Activated gamma-delta T cell (primary cell): Measurements from ENCODE around the gene HIRA.
"Not testable (repeated sequence)": the region's sequence is repeated elsewhere in the genome, so short reads cannot be mapped to it uniquely, and the experiment has no call there.

ENCODE experiments used
- DNase-seq: peaks from one replicate; lab custom pipeline; 2025; lab: John Stamatoyannopoulos, UW

The HIRA gene

GRCh38 chr22:19443544-19444211 lies 12.1 kb upstream of the HIRA start:
- no peak for DNase-seq

DNA sequence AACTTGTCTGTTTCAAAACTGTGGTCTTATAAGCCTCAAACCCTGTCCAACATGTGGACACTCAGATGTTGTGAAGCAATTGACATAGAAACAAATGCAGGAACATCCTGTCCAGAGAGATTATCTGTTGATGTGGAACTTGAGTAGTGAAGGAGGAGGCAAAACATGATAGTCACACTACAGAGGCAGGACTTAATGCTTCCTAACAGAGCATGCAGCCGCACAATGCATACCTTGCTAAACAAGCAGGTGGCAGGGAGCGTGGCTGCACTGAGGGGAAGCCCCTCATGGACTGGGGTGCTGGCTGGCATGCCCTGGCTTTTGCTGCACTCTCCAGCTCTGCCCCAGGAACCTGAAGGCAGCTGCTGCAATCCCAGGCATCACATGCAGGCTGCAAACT lies 10.6 kb upstream of the HIRA start:
- DNase-seq, result no peak

- no peak for DNase-seq
Measured at GRCh38 chr22:19440411-19441195, 9.1 kb upstream of the HIRA start.

- DNase-seq, result no peak
Measured at GRCh38 chr22:19438298-19438697, 6.8 kb upstream of the HIRA start.

GRCh38 chr22:19436444-19437161 lies 5.1 kb upstream of the HIRA start:
- DNase-seq, result not testable (repeated sequence)

DNA sequence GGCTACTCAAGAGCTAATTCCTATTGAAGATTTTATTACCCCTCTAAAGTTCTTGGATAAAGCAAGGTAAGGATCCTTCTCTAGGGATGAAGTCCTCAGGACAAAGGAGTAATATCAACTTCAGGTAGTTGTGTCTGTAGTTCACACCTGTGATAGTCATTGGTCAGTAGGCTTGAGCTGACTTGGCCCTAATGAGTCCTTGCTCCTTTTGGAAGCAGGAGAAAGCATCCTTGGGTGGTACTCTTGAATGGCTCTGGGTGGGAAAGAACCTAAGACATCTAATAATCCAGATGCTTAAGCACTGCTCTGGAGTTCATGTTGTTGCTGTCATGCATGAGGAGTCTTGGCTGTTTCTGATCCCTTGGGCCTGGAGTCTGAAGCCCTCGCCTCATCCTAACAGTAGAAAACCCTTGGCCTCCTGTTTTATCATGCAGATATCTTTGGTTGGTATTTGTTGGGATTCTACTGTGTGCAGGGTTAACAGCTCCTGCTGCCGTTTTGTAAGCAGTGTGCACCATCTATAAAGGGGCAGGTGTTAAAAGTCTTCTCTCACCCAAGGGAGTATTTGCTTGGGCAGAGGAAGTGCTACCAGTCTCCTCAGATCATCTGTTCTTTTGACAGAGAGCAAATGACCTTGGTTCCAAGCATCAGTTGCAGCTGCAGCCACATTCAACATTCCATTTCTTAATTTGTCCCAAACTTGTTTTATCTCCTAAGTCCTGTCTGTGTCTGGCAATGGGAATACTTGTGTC lies 3.5 kb upstream of the HIRA start:
- no peak for DNase-seq

- DNase-seq, result no peak
Measured at GRCh38 chr22:19434401-19434800, 2.9 kb upstream of the HIRA start.

- DNase-seq, result peak; percentile 77
Measured at GRCh38 chr22:19432133-19432851, 759 bp upstream of the HIRA start, which contains the start of gene MRPL40. MRPL40 (plus strand) TSS chr22:19432545; CDS start chr22:19432555, 10 bp downstream.

DNA sequence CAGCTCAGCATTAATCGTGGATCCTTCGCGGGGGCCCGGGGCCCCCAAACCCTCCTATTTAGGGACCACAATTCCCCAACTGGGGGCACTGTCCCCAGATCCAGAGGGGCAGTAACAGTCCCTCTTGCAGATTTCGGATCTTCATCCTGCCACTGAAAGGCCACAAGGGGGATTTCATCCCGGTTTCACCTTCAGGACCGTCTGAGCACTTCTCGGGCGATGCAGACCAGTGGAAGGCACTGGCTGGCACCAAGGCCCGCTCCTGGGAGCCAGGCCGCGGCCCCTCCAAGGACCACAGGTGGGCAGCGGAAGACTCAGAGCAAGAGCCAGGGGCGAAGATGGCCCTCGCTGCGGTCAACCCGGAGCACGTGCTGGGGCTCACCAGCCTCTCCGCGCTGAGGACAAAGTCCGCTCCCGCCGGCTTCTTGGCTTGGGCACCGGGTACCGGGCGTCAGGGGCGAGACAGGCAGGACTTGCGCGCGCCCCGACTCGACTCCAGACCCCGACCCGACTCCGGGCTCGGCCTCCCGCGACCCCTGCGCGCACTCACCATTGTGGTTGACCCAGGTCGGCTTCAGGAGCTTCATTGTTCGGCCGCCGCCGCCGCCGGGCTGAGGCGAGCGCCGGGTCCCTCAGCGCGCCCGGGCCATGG lies 517 bp downstream of the HIRA start:
- DNase-seq, result no peak

DNA sequence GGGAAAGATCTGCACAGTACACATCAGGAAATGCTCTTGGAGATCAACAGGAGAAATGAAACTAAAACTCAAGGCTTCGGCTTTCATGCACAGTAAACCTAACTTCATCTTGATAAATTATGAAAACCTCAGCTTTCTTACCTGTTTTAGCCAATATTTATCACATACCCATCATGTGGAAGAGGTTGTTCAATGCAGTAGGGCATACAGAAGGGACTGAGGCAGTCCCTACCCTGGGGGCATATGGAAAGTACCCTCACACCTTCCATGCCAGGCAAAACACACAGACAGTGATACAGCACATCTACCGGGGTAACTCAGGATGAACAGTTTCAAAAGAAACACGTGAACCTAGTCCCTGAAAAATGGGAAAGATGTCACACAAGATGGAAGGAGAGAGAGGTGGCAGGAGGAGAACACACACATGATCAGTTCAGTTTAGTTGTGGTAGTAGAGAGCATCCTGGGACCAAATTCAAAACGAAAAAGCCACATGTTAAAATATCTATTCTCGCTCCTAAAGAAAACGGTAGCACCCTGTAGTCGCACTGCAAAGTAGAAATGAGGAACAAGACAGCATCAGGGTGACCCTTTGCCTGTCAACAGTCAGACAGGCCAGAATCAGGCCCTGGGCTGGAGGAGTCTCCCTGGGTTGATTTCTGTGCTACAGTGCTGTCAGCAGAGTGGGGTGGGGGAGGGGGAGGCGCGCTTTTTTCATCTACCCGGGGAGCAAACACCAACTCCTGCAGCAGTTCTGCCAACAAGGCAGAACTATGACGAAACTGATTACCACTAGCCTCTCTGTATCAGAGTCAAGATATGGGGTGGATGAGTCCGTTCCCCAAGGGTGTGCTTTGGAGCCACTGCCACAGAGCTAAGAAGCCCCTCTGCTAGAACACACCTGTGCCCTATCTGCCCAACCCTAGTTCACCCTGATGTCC lies 1.3 kb downstream of the HIRA start:
- no peak for DNase-seq

GRCh38 chr22:19424186-19424500 lies 7.4 kb downstream of the HIRA start:
- DNase-seq, result no peak

GRCh38 chr22:19422440-19423301 lies 8.9 kb downstream of the HIRA start:
- no peak for DNase-seq

GRCh38 chr22:19420321-19420720 lies 11.2 kb downstream of the HIRA start:
- DNase-seq, result no peak

DNA sequence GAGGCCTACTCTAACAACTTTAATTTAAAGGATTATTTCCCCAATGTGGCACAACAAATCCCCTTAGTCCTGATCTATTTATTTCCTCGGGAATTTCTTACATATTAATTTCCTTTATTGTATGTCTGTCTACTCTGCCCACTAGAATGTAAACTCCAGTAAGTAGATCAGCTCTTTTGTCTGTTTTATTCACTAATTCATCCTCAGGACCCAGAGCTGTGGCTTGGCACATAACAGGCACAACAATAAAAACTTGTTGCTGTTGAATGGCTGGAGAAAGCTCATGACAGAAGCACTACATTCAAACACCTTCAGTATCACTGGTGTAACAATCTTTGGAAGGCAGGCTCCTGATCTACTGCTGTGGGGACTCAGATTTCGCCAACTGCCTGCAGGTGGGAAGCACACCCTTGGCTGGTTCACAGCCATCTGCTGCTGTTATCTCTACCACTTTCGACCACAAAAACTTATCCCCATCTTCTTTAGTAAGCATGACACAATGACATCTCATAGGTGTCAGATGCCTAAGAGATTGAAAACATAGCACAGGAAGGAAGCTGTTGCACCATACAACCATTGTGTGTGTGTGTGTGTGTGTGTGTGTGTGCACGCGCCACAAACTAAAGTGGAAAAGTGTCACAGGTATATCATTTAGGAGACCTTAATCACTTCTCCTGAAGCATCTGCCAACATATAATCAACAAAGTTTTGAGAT lies 11.9 kb downstream of the HIRA start:
- no peak for DNase-seq

DNA sequence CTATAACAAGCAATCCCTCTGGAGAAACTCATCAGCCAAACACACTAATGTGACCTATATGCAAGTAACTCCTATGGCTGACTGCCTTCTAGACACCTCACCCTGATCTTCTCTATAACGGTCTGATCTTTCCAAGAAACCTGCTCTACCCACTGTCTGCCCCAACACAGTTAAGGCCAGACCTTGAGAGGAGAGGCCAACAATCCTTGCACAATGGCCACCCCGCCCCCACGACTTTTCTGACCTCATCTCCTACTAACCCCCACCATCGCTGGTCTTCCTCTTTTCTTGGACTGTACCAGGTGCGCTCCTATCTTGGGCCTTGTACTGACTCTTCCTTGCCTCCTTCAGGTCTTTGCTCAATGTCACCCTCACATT lies 12.5 kb downstream of the HIRA start:
- no peak for DNase-seq

DNA sequence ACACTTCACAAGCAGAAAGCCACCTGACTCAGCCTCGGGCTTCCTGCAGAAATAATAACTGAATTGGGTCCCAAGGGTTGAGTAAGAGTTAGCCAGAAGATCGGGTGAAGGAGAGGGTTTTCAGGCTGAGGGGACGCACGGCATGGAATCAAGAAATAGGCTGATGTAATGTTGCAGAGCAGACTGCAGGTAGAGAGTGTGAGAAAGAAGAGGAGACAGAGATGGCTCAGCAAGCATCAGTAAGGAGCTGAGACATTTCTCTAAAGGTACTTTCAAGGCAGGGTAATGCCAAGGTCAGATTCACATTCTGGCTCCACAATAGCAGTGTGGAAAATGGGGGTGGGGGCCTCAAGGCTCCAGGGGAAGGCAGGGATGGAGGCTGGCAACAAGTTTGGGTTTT lies 18.6 kb downstream of the HIRA start:
- DNase-seq, result no peak

DNA sequence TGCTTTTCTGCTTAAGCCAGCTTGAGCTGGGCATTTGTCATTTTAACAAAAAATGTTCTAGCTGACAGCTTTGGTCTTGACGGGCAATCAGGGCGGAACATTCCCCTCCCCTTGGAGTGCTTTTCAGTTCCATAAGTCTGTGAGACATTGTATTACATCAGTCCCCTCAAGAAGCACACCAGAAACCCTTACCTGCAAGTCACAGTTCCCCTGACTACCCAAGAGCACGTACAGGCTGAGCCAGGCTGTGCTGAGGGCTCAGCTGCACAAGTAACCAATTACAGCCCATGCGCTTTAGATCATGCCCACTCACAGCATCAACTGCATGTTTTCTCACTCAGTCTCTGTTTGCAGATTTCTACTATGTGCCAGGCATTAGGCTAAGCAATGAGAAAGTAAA lies 19.1 kb downstream of the HIRA start:
- no peak for DNase-seq

DNA sequence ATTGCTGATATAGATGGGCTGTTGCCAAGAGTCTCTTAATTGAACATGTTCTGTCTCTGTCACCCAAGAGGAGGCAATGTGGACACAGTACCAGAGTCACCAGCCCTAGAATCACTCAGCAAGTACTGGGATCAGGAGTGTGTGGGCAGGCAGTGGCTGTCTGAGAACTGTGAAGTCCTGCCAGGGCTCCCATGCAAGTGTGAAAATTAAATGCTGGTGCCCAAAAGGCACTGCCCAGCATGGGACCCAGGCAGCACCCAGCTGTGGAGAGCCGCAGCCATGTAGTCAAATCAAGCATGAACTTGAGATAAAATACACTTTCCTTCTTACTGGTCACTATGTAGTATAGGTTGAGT lies 19.9 kb downstream of the HIRA start:
- no peak for DNase-seq
